ENCODE results near the gene BRD3OS. TPM values are rescaled to one million over a fixed set of nuclear protein-coding genes. Genes with fewer than 3 reads are reported as not detected.

The BRD3OS gene
- total and polyA plus RNA-seq, 10 of the 15 experiments (the other 5 are each of a cell fraction or from before 2014, with no cell fraction given), result 2.1 to 13.7 (median 10.7) TPM

- TF ChIP-seq, protein P1, sequence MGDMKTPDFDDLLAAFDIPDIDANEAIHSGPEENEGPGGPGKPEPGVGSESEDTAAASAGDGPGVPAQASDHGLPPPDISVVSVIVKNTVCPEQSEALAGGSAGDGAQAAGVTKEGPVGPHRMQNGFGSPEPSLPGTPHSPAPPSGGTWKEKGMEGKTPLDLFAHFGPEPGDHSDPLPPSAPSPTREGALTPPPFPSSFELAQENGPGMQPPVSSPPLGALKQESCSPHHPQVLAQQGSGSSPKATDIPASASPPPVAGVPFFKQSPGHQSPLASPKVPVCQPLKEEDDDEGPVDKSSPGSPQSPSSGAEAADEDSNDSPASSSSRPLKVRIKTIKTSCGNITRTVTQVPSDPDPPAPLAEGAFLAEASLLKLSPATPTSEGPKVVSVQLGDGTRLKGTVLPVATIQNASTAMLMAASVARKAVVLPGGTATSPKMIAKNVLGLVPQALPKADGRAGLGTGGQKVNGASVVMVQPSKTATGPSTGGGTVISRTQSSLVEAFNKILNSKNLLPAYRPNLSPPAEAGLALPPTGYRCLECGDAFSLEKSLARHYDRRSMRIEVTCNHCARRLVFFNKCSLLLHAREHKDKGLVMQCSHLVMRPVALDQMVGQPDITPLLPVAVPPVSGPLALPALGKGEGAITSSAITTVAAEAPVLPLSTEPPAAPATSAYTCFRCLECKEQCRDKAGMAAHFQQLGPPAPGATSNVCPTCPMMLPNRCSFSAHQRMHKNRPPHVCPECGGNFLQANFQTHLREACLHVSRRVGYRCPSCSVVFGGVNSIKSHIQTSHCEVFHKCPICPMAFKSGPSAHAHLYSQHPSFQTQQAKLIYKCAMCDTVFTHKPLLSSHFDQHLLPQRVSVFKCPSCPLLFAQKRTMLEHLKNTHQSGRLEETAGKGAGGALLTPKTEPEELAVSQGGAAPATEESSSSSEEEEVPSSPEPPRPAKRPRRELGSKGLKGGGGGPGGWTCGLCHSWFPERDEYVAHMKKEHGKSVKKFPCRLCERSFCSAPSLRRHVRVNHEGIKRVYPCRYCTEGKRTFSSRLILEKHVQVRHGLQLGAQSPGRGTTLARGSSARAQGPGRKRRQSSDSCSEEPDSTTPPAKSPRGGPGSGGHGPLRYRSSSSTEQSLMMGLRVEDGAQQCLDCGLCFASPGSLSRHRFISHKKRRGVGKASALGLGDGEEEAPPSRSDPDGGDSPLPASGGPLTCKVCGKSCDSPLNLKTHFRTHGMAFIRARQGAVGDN (IDR thresholded peaks at IDR 0.05), result no peak
- TF ChIP-seq, protein P2, sequence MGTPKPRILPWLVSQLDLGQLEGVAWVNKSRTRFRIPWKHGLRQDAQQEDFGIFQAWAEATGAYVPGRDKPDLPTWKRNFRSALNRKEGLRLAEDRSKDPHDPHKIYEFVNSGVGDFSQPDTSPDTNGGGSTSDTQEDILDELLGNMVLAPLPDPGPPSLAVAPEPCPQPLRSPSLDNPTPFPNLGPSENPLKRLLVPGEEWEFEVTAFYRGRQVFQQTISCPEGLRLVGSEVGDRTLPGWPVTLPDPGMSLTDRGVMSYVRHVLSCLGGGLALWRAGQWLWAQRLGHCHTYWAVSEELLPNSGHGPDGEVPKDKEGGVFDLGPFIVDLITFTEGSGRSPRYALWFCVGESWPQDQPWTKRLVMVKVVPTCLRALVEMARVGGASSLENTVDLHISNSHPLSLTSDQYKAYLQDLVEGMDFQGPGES (IDR thresholded peaks at IDR 0.05), result no peak
- TF ChIP-seq CEBPB (IDR thresholded peaks at IDR 0.05; ENCODE audit: borderline replicate concordance in 1 of 2, low read depth in 2 of 2, low read length in 2 of 2) (no peak), ZNF384 (IDR thresholded peaks at IDR 0.05; ENCODE audit: borderline replicate concordance, low read depth, low read length) (no peak), RELA (IDR thresholded peaks at IDR 0.05; ENCODE audit: borderline replicate concordance, partially characterized antibody) (no peak)
Measured at GRCh38 chr9:133975511-133975910, 49.8 kb upstream of the BRD3OS start (continued).

GRCh38 chr9:133976191-133976861 lies 49.0 kb upstream of the BRD3OS start:
- intact Hi-C loops (cut with micrococcal nuclease; ENCODE audit: unreplicated experiment), result no loop called here
- CTCF ChIA-PET, result no interaction called here
- TF ChIP-seq CREM (IDR thresholded peaks at IDR 0.05; ENCODE audit: low read depth) (no peak), CBX5 (IDR thresholded peaks at IDR 0.05; ENCODE audit: low read depth) (no peak), SPI1 (IDR thresholded peaks at IDR 0.05; ENCODE audit: borderline replicate concordance, insufficient read depth, low read depth, low read length) (no peak), RAD21 (IDR thresholded peaks at IDR 0.05; ENCODE audit: insufficient read depth, low read depth, low read length) (no peak)
- TF ChIP-seq, protein P3, sequence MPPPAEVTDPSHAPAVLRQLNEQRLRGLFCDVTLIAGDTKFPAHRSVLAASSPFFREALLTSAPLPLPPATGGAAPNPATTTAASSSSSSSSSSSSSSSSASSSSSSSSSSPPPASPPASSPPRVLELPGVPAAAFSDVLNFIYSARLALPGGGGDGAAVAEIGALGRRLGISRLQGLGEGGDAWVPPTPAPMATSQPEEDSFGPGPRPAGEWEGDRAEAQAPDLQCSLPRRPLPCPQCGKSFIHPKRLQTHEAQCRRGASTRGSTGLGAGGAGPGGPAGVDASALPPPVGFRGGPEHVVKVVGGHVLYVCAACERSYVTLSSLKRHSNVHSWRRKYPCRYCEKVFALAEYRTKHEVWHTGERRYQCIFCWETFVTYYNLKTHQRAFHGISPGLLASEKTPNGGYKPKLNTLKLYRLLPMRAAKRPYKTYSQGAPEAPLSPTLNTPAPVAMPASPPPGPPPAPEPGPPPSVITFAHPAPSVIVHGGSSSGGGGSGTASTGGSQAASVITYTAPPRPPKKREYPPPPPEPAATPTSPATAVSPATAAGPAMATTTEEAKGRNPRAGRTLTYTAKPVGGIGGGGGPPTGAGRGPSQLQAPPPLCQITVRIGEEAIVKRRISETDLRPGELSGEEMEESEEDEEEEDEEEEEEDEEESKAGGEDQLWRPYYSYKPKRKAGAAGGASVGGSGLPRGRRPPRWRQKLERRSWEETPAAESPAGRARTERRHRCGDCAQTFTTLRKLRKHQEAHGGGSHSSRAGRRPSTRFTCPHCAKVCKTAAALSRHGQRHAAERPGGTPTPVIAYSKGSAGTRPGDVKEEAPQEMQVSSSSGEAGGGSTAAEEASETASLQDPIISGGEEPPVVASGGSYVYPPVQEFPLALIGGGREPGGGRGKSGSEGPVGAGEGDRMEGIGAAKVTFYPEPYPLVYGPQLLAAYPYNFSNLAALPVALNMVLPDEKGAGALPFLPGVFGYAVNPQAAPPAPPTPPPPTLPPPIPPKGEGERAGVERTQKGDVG (CRISPR knock-in tag; IDR thresholded peaks at IDR 0.05), result no peak

More at GRCh38 chr9:133976191-133976861, 49.0 kb upstream of the BRD3OS start:
- no peak for DNase-seq (ENCODE audit: low read depth, low spot score)
- no peak overlapping the region for H3K4me2 ChIP-seq (ENCODE audit: control insufficient read depth, insufficient read depth)
- ChIA-PET POLR2A (no interaction called here), RAD21 (ENCODE audit: unreplicated experiment) (no interaction called here), SMC1A (ENCODE audit: uncharacterized antibody, unreplicated experiment) (interaction anchor here (1.5 kb wide), 1 partner anchor 17 kb away, joined by 4 read pairs; no protein-coding TSS in a partner anchor)
- peaks cover 3 to 7% of the 10 kb centered on the region in 2 experiments; a peak in 3 of 4 replicates for H3K36me3 ChIP-seq (ENCODE audit: control insufficient read depth in 2 of 2, insufficient read depth in 2 of 2, low read length in 1 of 2)
- H3K9me3 ChIP-seq (replicated peaks; ENCODE audit: control insufficient read depth, insufficient read depth, low read length), result no peaks in the 10 kb centered on the region
- no TSS peak for BruUV-seq (replicated peaks)
- no peaks in the 10 kb centered on the region for H3K27me3 ChIP-seq (replicated peaks in 1 of 2; ENCODE audit: control insufficient read depth in 2 of 2, insufficient read depth in 2 of 2, low read length in 1 of 2)
- 88% methylated on average over 17 of the region's 17 CpGs for WGBS (ENCODE audit: insufficient coverage, insufficient replicate concordance, low lambda C conversion rate, missing lambda C conversion rate)
- H3K27ac ChIP-seq (ENCODE audit: control insufficient read depth, insufficient read depth), result no peak overlapping the region
- no peaks in the 10 kb centered on the region for H4K20me1 ChIP-seq (ENCODE audit: control insufficient read depth, insufficient read depth)
- in situ Hi-C loops (cut with MboI), result no loop called here
- no peak for FAIRE-seq
- no peak overlapping the region for H2AFZ ChIP-seq (ENCODE audit: control insufficient read depth, low read depth, low read length)
- H3K4me1 ChIP-seq (ENCODE audit: control insufficient read depth, insufficient read depth, low read length), result peaks cover 42% of the 10 kb centered on the region
- no peak overlapping the region for H3K9ac ChIP-seq (ENCODE audit: control insufficient read depth, insufficient read depth, low read length)
- ATAC-seq, result no peak
- no peak overlapping the region for H3K4me3 ChIP-seq
- peaks cover 92% of the 10 kb centered on the region for H3K79me2 ChIP-seq (ENCODE audit: control insufficient read depth, insufficient read depth, low read length)

All from GM12878 (cell line).